ENCODE results near the gene LRRFIP1.
A peak's percentile ranks its signal among the peaks of the same experiment; 100 is the strongest.
"Not testable (repeated sequence)": the region's sequence is repeated elsewhere in the genome, so short reads cannot be mapped to it uniquely, and the experiment has no call there.

Gene LRRFIP1

GRCh38 chr2:237774811-237775553, 147.6 kb downstream of the LRRFIP1 start:
- DNase-seq (ENCODE audit: low read depth in 2 of 2) = peak in 1 of 2 donors; percentile 15

- DNase-seq (ENCODE audit: low read depth in 2 of 2) = no peak
These were observed 152.1 kb downstream of the LRRFIP1 start for GRCh38 chr2:237779521-237779920.

- no peak for DNase-seq (ENCODE audit: low read depth in 2 of 2)
These were observed 154.8 kb downstream of the LRRFIP1 start for GRCh38 chr2:237782181-237782580.

GRCh38 chr2:237783678-237784077, 156.3 kb downstream of the LRRFIP1 start:
- not testable (repeated sequence) for DNase-seq (ENCODE audit: low read depth in 2 of 2)

GRCh38 chr2:237786936-237787335, 159.5 kb downstream of the LRRFIP1 start:
- no peak for DNase-seq (ENCODE audit: low read depth in 2 of 2)

GRCh38 chr2:237790353-237790752, 163.0 kb downstream of the LRRFIP1 start:
- no peak for DNase-seq (ENCODE audit: low read depth in 2 of 2)

- no peak for DNase-seq (ENCODE audit: low read depth in 2 of 2)
These were observed 164.8 kb downstream of the LRRFIP1 start for GRCh38 chr2:237791977-237792727.

- DNase-seq (ENCODE audit: low read depth in 2 of 2) = no peak
These were observed 169.9 kb downstream of the LRRFIP1 start for GRCh38 chr2:237797253-237797652.

GRCh38 chr2:237798236-237799059, 171.1 kb downstream of the LRRFIP1 start, which contains the start of gene RBM44:
Gene RBM44 (plus strand): TSS chr2:237798779. CDS start chr2:237813610, 14,831 bp downstream.
- DNase-seq (ENCODE audit: low read depth in 2 of 2) = no peak

GRCh38 chr2:237799060-237799428, 171.7 kb downstream of the LRRFIP1 start:
- DNase-seq (ENCODE audit: low read depth in 2 of 2) = no peak

- no peak for DNase-seq (ENCODE audit: low read depth in 2 of 2)
These were observed 174.1 kb downstream of the LRRFIP1 start for GRCh38 chr2:237801466-237801865.

GRCh38 chr2:237806334-237806733, 178.9 kb downstream of the LRRFIP1 start:
- DNase-seq (ENCODE audit: low read depth in 2 of 2) = no peak

GRCh38 chr2:237815637-237816036, 188.2 kb downstream of the LRRFIP1 start:
- DNase-seq (ENCODE audit: low read depth in 2 of 2) = no peak

- no peak for DNase-seq (ENCODE audit: low read depth in 2 of 2)
These were observed 189.1 kb downstream of the LRRFIP1 start for GRCh38 chr2:237816531-237816930.

GRCh38 chr2:237818066-237818473, 190.7 kb downstream of the LRRFIP1 start:
- DNase-seq (ENCODE audit: low read depth in 2 of 2) = no peak

GRCh38 chr2:237819231-237819630, 191.8 kb downstream of the LRRFIP1 start:
- no peak for DNase-seq (ENCODE audit: low read depth in 2 of 2)

GRCh38 chr2:237820421-237820820, 193.0 kb downstream of the LRRFIP1 start:
- DNase-seq (ENCODE audit: low read depth in 2 of 2) = no peak

- no peak for DNase-seq (ENCODE audit: low read depth in 2 of 2)
These were observed 196.2 kb downstream of the LRRFIP1 start for GRCh38 chr2:237823544-237823943.

GRCh38 chr2:237824085-237824484, 196.7 kb downstream of the LRRFIP1 start:
- DNase-seq (ENCODE audit: low read depth in 2 of 2) = no peak

GRCh38 chr2:237827421-237827987, 200.1 kb downstream of the LRRFIP1 start:
- DNase-seq (ENCODE audit: low read depth in 2 of 2) = no peak

All from stimulated activated CD8-positive, alpha-beta memory T cell treated with anti-CD3 and anti-CD28 coated beads, Interleukin-7, amount 100 ng/mL, for 1 hour (primary cell).